Ishikawa (cell line): ENCODE results near the gene TNFRSF4.

Experiments
- CEBPB ChIP-seq: IDR thresholded peaks from 2 replicates; pipeline ENCODE4 v1.6.1; 2012
- CREB1 ChIP-seq: IDR thresholded peaks from 2 replicates; pipeline ENCODE4 v1.6.1; 2012; ENCODE audit warnings: low read depth
- EGR1 ChIP-seq: IDR thresholded peaks from 2 replicates; pipeline ENCODE4 v1.6.1; 2012
- EP300 ChIP-seq: IDR thresholded peaks from 2 replicates; pipeline ENCODE4 v1.6.1; 2012; ENCODE audit warnings: borderline replicate concordance
- FOXM1 ChIP-seq: IDR thresholded peaks from 2 replicates; pipeline ENCODE4 v1.6.1; 2012; ENCODE audit warnings: low read depth, borderline replicate concordance
- NFIC ChIP-seq: IDR thresholded peaks from 2 replicates; pipeline ENCODE4 v1.6.1; 2012
- RAD21 ChIP-seq: IDR thresholded peaks from 2 replicates; pipeline ENCODE4 v1.6.1; 2012; ENCODE audit warnings: low read depth
- TAF1 ChIP-seq: IDR thresholded peaks from 2 replicates; pipeline ENCODE4 v1.6.1; 2012; ENCODE audit warnings: low read depth, mild to moderate bottlenecking
- TCF12 ChIP-seq: IDR thresholded peaks from 2 replicates; pipeline ENCODE4 v1.6.1; 2012; ENCODE audit warnings: low read depth
- TEAD4 ChIP-seq: IDR thresholded peaks from 2 replicates; pipeline ENCODE4 v1.6.1; 2012
- YY1 ChIP-seq: IDR thresholded peaks from 2 replicates; pipeline ENCODE4 v1.6.1; 2012; ENCODE audit warnings: low read depth
- ZBTB7A ChIP-seq: IDR thresholded peaks from 2 replicates; pipeline ENCODE4 v1.6.1; 2012; ENCODE audit warnings: low read depth
- TF ChIP-seq, protein P1 (sequence below): IDR thresholded peaks from 2 replicates; pipeline ENCODE4 v1.6.1; 2012
- TF ChIP-seq, protein P2 (sequence below): IDR thresholded peaks from 2 replicates; pipeline ENCODE4 v1.6.1; 2012
- TF ChIP-seq, protein P3 (sequence below): IDR thresholded peaks from 2 replicates; pipeline ENCODE4 v1.6.1; 2012; ENCODE audit warnings: low read depth, mild to moderate bottlenecking

Gene TNFRSF4

DNA sequence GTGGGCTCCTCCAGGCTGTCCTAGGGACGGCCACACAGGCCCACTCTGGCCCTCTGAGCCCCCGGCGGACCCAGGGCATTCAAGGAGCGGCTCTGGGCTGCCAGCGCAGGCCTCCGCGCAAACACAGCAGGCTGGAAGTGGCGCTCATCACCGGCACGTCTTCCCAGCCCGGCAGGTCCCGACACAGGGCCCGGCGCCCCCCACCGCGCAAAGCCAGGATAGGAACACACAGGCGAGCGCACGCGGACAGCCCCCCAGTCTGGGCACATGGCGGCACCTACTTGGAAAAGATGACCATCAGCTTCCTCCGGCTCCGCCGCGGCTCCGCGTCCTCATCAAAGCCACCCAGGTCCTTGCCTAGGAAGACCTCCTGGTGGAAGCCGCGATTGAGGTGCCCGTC lies 14.2 kb upstream of the TNFRSF4 start:
- TF ChIP-seq, protein P1, sequence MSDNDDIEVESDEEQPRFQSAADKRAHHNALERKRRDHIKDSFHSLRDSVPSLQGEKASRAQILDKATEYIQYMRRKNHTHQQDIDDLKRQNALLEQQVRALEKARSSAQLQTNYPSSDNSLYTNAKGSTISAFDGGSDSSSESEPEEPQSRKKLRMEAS = no peak
- TF ChIP-seq, protein P2, sequence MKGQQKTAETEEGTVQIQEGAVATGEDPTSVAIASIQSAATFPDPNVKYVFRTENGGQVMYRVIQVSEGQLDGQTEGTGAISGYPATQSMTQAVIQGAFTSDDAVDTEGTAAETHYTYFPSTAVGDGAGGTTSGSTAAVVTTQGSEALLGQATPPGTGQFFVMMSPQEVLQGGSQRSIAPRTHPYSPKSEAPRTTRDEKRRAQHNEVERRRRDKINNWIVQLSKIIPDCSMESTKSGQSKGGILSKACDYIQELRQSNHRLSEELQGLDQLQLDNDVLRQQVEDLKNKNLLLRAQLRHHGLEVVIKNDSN = no peak
- TF ChIP-seq NFIC (no peak), EGR1 (no peak), FOXM1 (no peak), CREB1 (no peak), EP300 (no peak), CEBPB (no peak), ZBTB7A (no peak), RAD21 (no peak), YY1 (no peak), TCF12 (no peak), TEAD4 (no peak), TAF1 (no peak)
- TF ChIP-seq, protein P3, sequence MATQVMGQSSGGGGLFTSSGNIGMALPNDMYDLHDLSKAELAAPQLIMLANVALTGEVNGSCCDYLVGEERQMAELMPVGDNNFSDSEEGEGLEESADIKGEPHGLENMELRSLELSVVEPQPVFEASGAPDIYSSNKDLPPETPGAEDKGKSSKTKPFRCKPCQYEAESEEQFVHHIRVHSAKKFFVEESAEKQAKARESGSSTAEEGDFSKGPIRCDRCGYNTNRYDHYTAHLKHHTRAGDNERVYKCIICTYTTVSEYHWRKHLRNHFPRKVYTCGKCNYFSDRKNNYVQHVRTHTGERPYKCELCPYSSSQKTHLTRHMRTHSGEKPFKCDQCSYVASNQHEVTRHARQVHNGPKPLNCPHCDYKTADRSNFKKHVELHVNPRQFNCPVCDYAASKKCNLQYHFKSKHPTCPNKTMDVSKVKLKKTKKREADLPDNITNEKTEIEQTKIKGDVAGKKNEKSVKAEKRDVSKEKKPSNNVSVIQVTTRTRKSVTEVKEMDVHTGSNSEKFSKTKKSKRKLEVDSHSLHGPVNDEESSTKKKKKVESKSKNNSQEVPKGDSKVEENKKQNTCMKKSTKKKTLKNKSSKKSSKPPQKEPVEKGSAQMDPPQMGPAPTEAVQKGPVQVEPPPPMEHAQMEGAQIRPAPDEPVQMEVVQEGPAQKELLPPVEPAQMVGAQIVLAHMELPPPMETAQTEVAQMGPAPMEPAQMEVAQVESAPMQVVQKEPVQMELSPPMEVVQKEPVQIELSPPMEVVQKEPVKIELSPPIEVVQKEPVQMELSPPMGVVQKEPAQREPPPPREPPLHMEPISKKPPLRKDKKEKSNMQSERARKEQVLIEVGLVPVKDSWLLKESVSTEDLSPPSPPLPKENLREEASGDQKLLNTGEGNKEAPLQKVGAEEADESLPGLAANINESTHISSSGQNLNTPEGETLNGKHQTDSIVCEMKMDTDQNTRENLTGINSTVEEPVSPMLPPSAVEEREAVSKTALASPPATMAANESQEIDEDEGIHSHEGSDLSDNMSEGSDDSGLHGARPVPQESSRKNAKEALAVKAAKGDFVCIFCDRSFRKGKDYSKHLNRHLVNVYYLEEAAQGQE = no peak

DNA sequence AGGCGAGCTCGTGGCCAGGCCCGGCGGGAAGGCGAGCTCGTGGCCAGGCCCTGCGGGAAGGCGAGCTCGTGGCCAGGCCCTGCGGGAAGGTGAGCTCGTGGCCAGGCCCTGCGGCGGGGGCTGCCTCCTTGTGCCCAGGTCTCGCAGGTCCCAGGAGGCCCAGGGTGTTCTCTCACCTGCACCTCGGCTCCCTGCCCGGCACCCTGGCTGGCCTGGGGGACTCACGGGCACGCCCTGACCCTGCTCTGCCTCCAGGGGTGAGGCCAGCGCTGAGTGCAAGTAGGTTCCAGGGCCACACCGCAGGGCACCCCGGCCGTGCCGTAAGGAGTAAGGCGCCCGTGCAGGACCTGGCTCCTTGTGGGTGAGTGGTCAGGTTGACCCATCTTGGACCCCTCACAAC lies 13.4 kb upstream of the TNFRSF4 start:
- TF ChIP-seq EGR1 = no peak
- no peak for TF ChIP-seq FOXM1
- TF ChIP-seq, protein P3 = no peak
- no peak for TF ChIP-seq CREB1
- no peak for TF ChIP-seq TAF1
- TF ChIP-seq TCF12 = no peak
- no peak for TF ChIP-seq EP300
- TF ChIP-seq NFIC = no peak
- no peak for TF ChIP-seq TEAD4
- no peak for TF ChIP-seq ZBTB7A
- TF ChIP-seq RAD21 = no peak

DNA sequence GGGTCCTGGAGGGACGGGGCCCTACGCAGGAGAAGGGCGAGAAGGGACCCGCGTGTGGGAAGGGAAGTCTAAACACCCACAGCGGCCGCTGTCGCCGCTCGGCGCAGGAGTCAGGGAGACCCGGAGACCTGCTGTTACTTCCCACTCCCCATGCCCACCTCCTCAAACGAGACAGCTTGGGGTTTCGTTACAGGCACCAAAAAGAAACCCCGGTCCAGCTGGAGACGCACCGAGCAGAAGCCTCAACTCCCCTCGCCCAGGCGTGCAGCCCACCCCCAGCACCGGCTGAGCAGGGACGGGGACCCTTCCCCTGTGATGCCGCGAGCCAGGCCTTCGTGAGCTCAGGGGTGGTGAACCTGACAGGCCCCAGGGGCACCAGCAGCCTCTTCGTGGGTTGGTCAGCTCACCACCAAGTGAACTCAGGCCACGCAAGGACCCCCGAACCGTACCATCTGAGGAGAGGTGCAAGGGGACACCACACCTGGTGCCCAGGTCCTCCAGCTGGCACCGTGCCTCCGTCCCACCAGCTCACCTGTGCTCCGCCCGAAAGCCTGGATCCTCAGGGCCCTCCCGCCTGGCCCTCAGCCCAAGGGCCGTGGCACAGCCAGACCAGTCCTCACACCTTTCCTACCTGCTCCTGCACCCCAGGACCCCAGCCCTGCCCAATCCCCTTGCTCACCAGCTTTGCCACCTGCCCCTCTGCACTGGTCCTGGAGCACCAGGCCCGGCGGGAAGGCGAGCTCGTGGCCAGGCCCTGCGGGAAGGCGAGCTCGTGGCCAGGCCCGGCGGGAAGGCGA lies 12.8 kb upstream of the TNFRSF4 start:
- TF ChIP-seq EGR1 (no peak), FOXM1 (no peak), TAF1 (no peak), TCF12 (no peak), EP300 (no peak), YY1 (no peak)
- TF ChIP-seq, protein P3 = no peak

DNA sequence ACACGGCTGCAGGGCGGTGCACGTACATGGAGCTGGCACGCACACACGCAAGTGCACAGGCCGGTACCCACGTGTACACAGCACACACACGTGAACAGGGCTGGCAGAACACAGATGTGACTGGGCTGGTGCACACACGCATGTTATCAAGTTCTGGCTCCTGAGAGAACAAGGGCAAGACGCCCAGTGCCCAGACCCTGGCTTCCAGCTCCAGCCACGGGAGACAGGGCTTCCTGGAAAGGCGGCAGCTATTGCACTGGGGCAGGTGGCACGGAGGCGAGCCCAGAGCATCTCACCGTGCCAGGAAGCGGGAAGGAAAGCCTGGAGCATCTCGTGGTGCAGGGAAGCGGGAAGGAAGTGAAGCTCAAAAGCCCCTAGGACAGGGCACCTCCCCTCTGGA lies 12.0 kb upstream of the TNFRSF4 start:
- TF ChIP-seq TEAD4 (no peak), TCF12 (no peak), YY1 (no peak), RAD21 (no peak), NFIC (no peak), EGR1 (no peak), FOXM1 (no peak), EP300 (no peak), CEBPB (no peak), TAF1 (no peak), ZBTB7A (no peak), CREB1 (no peak)
- TF ChIP-seq, protein P3 = no peak
- TF ChIP-seq, protein P2 = no peak
- TF ChIP-seq, protein P1 = no peak
